Epithelial cell of proximal tubule (primary cell): Measurements from ENCODE around the gene MYO1B. TPM values are rescaled to one million over a fixed set of nuclear protein-coding genes. Genes with fewer than 3 reads are reported as not detected.

Source experiments
- DNase-seq: peaks from one replicate; pipeline ENCODE4 v3.0.0-alpha.2; 2011; ENCODE audit warnings: low read depth
- H3K4me3 ChIP-seq: 2 replicates; pipeline ENCODE4 v1.5.1; 2011; ENCODE audit warnings: low read depth, mild to moderate bottlenecking, low read length
- total RNA-seq: library from RNA; depleted of rRNA; stranded (reverse); fragments of >200 nt; gene quantifications from 2 replicates; pipeline ENCODE4 v1.2.3, GENCODE V29; 2015
- TF ChIP-seq, protein P1 (sequence below): conservative IDR thresholded peaks from 2 replicates; pipeline ENCODE4 v1.5.1; 2012; ENCODE audit warnings: low read depth, mild to moderate bottlenecking, low read length

Gene MYO1B
- total RNA-seq, 1 donor from 2014 or later, result 69.6 TPM

DNA sequence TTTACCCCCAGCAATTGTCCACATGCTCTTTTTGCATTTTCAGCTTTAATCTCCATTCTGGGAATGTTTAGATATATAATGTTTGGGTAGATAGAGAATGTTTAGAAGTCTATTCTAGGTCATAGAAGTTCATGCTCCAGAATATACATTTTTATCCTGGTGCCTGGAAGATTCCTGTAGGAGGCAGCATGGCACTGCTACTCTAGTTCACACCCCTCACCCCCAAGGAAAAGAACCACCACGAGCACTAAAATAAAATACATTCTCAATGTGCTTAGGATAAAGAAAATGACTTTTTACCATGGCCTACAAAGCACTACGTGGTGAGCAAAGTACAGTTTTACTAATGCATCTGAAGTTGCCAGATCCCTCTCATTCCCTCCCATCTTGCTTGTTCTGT, 53.8 kb downstream of the MYO1B start:
- TF ChIP-seq, protein P1, sequence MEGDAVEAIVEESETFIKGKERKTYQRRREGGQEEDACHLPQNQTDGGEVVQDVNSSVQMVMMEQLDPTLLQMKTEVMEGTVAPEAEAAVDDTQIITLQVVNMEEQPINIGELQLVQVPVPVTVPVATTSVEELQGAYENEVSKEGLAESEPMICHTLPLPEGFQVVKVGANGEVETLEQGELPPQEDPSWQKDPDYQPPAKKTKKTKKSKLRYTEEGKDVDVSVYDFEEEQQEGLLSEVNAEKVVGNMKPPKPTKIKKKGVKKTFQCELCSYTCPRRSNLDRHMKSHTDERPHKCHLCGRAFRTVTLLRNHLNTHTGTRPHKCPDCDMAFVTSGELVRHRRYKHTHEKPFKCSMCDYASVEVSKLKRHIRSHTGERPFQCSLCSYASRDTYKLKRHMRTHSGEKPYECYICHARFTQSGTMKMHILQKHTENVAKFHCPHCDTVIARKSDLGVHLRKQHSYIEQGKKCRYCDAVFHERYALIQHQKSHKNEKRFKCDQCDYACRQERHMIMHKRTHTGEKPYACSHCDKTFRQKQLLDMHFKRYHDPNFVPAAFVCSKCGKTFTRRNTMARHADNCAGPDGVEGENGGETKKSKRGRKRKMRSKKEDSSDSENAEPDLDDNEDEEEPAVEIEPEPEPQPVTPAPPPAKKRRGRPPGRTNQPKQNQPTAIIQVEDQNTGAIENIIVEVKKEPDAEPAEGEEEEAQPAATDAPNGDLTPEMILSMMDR, result peak; percentile 38
- no peak for DNase-seq
- H3K4me3 ChIP-seq, result no peak overlapping the region

DNA sequence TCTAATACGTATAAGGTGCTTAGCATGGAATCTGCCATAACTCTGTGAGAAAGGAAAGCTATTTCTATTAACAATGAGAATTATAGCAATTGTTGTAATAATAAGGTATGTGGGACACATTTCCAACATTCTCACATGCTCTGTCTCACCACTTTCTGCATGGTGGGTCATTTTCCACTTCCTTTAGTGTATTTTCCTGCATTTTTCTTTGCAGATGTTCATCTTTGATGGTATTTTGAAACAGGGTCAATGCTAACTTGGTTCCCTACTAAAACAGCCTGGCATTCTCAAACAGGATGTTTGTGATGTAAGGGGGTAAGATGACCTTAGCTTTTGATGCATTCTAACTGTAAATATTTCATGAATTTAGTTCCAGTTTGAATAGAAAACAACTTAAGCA, 54.7 kb downstream of the MYO1B start:
- no peak overlapping the region for H3K4me3 ChIP-seq
- no peak for DNase-seq
- TF ChIP-seq, protein P1, result no peak

DNA sequence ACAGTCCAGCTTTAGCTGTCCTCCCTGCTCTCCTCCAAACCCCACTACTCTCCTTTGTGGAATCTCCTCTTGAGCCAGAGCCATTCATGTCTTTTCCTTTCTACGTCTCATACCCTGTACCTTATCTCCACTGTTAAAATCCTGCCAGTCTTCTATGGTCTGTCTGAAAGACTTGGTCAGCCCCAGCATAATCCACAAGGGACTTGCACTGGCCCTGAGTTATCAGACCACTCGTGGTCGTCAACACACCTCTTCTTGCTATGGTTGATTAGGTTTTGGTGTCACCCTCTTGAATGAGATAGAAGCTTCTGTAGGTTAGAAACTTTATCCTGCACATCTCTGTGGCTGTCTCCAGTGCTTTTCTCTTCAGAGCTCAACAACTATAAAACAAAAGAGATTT, 56.8 kb downstream of the MYO1B start:
- TF ChIP-seq, protein P1, result no peak
- H3K4me3 ChIP-seq, result no peak overlapping the region
- no peak for DNase-seq

DNA sequence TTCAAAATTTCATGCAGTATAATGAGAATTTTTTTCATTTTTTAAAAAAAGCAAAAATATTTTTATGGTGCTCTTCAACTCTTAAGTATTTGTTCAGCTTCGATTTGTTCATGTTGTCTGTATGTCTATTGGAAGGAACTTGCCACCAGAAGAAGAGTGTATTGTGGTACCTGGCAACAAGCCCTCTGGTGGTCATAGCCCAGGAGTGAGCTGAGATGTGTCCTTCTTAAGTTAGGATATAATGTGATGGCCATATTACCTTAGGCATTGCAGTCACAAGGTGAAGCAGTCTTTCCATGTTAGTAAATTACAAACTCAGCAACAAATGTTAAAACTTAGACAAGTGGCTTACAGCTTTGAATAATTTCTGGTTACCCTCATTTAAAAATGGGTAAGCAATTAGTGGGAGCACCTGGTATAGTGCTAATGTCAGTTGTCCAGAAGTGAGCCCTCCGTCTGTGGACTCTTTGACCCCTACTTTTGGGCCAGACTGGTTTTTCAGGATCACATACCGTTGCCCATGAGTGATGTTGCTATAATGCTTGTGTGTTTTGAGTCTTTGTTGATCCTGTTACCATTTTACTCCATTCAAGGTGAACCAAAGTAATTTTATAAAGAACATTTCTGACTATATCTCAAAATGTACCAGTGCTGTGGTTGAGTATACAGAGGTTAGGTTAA, 57.4 kb downstream of the MYO1B start:
- TF ChIP-seq, protein P1, result peak; percentile 56
- no peak for DNase-seq
- H3K4me3 ChIP-seq, result no peak overlapping the region

DNA sequence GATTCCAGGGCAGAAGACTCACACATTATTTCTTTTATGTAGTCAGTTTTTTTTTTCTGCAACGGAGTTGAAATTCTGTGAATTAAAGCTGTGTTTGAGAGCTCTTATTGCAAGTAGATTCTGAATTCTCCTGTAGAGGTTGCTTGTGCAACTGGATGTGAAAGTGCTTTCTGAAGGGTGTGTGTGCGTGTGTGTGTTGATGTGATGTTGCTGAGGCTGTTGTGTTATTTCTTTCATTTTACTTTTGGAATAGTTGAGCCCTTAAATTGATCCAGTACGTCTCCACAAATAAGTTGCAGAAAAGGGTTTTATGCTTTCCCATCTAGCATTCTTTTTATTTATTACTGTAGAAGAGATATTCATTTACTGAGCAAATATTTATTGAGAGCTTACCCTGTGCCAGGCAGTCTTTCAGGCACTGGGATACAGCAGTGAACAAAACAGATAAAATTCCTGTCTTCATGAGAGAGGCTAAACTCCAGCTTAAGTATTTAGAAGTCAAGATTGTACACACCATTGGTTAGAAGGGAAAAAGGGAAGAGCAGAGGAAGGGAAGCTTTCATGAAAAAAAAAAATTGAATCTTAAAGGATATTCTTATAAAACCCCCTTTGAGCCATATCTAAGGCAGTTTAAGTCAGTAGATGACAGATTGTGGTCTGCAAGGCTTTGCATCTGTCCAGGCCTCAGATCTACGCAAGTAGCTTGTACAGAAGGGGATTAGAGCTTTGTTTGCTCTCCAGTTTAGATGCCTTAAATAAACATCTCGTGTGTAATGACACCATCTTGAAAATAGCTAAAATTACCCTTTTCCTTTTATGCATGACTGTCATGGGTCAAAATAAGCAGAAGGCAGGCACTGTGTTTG, 58.2 kb downstream of the MYO1B start:
- no peak for DNase-seq
- TF ChIP-seq, protein P1, result no peak
- H3K4me3 ChIP-seq, result no peak overlapping the region

DNA sequence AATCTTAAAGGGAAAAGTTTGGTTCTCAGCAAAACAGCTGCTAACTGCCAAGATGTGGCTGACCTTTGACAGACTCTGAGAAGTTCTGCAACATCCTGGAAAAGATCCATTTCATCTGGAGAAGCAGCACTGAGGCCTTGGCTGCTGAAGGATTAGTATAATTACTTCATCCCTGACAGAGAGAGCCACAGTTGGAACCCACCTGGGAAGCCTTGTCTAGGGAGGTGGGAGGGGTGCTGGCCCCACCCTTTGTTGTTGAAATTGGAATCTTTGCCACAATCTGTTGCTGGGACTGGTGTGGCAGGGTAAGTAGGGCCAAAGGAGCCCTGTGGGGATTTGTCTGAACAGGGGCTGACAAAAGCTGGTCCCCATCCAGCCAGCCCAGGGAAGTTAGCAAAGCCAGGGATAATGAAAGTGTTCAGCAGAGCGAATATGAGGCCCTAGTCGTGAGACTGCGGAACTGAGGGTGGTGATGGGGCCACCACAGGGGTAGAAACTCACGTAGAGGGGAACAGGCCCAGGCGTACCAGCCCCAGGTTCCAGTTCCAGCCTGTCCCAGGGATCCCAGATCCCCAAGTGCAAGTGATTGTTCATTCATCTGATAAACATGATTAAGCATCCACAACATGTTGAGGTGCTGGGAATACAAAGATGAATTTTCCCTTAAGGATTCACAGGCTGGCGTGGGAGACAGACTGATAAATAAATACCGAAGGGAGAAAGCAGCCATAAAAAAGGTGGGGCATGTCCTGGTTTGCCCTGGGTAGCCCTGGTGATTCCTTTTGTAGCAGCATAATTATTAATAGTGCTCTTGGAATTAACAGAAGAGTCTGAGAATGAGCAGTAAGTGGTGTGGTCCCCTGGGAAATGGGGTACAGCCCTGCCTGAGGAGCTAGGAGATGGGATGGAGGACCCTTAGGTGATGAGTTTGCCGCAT, 60.0 kb downstream of the MYO1B start:
- no peak overlapping the region for H3K4me3 ChIP-seq
- TF ChIP-seq, protein P1, result no peak
- no peak for DNase-seq
